ENCODE measurements around the gene USP3. TPM values are rescaled to one million over a fixed set of nuclear protein-coding genes. Genes with fewer than 3 reads are reported as not detected.

USP3 gene
- total and polyA plus RNA-seq, 7 donors = 9.4 to 13.6 (median 10.9) TPM

DNA sequence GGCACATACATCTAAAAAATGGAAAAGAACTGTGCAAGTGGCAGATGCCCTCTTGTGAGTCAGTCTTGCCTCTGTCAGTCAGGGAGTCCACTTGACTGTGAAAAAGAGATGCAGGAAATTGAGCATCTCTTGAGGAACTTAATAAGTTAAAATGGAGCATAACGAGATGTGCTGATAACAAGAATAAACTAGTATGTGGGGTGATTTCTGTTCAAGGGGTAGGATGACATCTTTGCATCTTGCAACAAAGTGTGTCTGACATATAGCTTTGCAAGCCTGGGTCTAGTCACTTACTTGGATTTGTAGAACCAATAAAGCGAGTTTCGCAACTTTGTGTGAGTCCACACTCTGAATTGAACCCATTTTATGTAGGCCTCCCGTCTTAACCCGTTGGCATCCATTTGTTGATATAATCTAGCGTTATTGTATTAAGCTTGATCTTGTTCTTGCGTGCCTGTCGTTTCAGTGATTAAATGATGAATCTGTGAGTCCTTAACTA is 2.2 kb downstream of the USP3 start:
- ATAC-seq (no peak), DNase-seq (no peak)
- 62 to 80% (median 67%) methylated on average over 8 of the region's 8 CpGs for WGBS, 3 donors
- H3K9me3 ChIP-seq = no peaks in the 10 kb centered on the region
- no peak overlapping the region for H3K27ac ChIP-seq
- TF ChIP-seq, protein P1, sequence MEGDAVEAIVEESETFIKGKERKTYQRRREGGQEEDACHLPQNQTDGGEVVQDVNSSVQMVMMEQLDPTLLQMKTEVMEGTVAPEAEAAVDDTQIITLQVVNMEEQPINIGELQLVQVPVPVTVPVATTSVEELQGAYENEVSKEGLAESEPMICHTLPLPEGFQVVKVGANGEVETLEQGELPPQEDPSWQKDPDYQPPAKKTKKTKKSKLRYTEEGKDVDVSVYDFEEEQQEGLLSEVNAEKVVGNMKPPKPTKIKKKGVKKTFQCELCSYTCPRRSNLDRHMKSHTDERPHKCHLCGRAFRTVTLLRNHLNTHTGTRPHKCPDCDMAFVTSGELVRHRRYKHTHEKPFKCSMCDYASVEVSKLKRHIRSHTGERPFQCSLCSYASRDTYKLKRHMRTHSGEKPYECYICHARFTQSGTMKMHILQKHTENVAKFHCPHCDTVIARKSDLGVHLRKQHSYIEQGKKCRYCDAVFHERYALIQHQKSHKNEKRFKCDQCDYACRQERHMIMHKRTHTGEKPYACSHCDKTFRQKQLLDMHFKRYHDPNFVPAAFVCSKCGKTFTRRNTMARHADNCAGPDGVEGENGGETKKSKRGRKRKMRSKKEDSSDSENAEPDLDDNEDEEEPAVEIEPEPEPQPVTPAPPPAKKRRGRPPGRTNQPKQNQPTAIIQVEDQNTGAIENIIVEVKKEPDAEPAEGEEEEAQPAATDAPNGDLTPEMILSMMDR (IDR thresholded peaks at IDR 0.05) = no peak
- H3K4me1 ChIP-seq = peaks cover 56% of the 10 kb centered on the region
- intact Hi-C loops (cut with DNase I) = loop anchor here in 1 of 2 donors (5.0 kb wide), 1 partner anchor 91 kb away; the partner anchor contains the start of gene FBXL22
- no peaks in the 10 kb centered on the region for H3K36me3 ChIP-seq (ENCODE audit: insufficient read depth in 1 of 2, low read depth in 1 of 2)
- no peaks in the 10 kb centered on the region for H3K27me3 ChIP-seq (ENCODE audit: insufficient read depth in 3 of 3, low read length in 2 of 3)
- H3K4me3 ChIP-seq = peak overlapping the region; percentile 82

DNA sequence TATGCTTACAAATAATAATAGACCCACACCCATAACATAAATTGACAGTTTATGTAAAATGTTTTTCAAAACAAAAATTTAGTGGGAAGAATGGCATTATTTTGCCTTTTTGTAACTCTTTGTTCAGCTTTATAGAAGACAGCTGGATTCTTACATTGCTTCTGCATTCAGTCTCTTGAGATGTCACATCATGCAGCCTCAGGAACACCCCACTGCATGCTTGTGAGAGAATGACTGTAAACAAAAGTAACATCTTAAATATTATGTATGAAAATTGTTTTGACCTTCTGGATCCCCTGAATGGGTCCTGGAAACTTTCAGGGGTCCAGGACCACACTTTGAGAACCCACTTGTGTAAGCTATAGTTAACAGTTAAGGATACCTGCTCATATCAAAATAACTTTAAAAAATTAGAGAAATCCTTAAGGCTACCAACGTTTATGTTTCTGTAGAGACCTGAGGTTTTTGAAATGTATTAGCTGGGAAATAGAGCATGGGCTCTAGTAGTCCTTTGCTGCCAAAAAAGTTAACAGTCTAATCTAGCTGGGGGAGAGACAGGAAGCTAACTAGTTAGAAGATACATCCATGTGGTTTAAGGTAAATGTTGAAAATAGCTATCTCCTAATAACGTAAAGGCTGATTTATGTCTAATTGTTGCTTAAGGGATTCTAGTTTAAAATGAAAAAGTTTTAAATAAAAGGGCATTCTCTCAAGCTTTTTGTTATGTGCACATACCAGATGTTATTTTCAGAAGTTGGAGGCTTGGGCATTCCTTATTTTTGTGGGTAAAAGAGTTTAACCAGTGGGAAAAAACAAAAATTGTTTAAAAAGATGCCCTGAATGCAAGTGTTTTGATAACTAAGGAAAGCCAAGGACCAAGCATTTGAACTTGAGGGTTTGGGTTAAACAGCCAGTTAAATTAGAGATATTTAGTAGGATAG is 3.8 kb downstream of the USP3 start:
- peaks cover 54% of the 10 kb centered on the region for H3K4me1 ChIP-seq
- intact Hi-C loops (cut with DNase I) = loop anchor here in 1 of 2 donors (5.0 kb wide), 1 partner anchor 89 kb away; the partner anchor contains the start of gene FBXL22
- TF ChIP-seq, protein P1 (IDR thresholded peaks at IDR 0.05) = no peak
- no peaks in the 10 kb centered on the region for H3K36me3 ChIP-seq (ENCODE audit: insufficient read depth in 1 of 2, low read depth in 1 of 2)
- no peak overlapping the region for H3K4me3 ChIP-seq
- no peak for DNase-seq
- no peak overlapping the region for H3K27ac ChIP-seq
- no peaks in the 10 kb centered on the region for H3K27me3 ChIP-seq (ENCODE audit: insufficient read depth in 3 of 3, low read length in 2 of 3)
- no peaks in the 10 kb centered on the region for H3K9me3 ChIP-seq
- WGBS, 3 donors = 33 to 54% (median 43%) methylated on average over 2 of the region's 2 CpGs
- ATAC-seq = no peak

DNA sequence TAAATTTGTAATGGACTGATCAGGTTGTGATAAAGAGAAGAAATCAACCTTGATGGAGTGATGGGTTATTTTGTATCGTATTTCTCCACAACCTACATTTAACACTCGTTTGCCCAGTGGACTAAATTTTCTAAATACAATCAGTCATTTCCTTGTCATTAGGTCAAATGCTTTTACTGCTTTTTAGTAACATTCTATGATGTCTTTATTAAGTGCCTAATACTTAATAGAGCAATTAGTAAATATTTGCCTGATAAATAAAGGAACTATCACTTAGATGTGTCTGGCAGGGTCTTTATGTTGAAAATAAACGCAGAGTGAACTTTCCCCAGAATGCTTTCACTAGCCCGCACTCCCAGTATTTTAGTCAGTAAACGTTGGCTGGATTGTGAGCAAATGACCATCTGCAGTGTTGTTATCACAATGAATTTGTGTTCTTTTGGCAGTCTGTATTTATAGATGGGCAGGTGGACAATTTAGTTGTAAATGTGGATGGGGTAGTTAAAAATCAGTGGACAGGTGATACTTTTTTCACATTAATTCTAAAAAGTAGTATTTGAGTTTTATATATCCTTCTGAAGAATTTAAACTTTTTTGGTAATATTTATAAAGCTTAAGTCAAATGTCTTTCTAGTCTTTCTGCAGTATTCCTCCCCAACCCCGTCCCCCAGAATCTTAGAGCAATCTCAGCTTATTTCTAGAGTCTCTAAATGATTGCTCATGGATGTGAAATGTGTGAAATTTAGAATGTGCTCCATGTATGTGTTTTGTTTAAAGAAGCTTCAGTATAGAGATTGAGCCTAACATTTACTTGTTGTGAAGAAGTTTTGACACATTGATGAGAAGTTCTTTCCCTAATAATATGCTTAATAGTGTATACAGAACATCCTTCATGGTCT is 4.9 kb downstream of the USP3 start:
- intact Hi-C loops (cut with DNase I) = loop anchor here in 1 of 2 donors (5.0 kb wide), 1 partner anchor 88 kb away; the partner anchor contains the start of gene FBXL22
- WGBS, 3 donors = 58 to 72% (median 67%) methylated on average over 6 of the region's 6 CpGs
- H3K27me3 ChIP-seq (ENCODE audit: insufficient read depth in 3 of 3, low read length in 2 of 3) = no peaks in the 10 kb centered on the region
- H3K4me1 ChIP-seq = peaks cover 64% of the 10 kb centered on the region
- H3K4me3 ChIP-seq = no peak overlapping the region
- no peaks in the 10 kb centered on the region for H3K9me3 ChIP-seq
- no peaks in the 10 kb centered on the region for H3K36me3 ChIP-seq (ENCODE audit: insufficient read depth in 1 of 2, low read depth in 1 of 2)
- ATAC-seq = no peak
- TF ChIP-seq, protein P1 (IDR thresholded peaks at IDR 0.05) = no peak
- no peak overlapping the region for H3K27ac ChIP-seq
- no peak for DNase-seq

DNA sequence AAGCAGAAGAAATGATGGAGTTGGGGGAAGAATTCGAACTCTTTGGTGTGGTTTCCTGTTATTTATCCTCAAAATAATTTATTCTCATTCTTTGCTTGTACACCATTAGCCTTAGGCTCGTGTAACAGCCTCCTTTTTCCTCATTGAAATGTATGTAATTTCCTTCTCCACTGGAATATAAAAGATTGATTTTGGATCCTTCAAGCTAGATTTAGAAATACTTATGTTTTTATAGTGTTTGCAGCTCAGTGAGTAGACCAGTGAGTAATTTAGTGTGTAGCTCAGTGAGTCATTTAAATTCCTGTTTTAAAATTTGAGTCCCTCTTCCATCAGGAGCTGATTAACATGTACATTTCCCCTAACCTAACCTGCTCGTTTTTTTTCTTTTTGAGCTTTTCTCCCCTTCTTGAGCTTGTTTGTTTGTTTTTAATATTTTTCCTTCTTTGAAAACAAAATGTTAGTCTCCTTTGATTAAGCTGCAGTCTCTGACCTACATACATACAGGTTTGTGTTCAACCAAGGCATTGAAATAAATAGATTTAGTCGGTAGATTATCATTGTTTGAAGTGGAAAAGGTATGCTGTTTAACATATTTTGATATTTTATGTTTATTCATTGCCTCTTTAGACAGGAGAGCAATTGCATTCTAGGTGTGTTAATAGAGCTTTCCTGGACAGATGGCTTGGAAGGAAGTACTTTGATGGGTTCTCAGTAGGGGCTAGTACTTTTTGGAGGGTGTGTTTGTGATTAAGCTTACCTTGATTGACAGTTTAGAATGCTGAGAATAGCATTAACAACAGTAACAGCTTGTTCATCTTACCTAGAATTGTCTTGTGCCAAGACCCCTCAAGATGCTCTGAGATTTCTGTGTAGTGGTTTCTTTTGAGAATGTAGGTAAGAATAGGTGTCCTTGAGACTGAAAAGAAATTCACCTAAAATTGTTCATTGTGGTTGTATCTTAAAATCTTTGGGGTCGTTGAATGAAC is 5.9 kb downstream of the USP3 start:
- intact Hi-C loops (cut with DNase I) = loop anchor here in 1 of 2 donors (5.0 kb wide), 1 partner anchor 87 kb away; the partner anchor contains the start of gene FBXL22
- TF ChIP-seq, protein P1 (IDR thresholded peaks at IDR 0.05) = no peak
- Histone ChIP-seq H3K27ac (no peak overlapping the region), H3K27me3 (ENCODE audit: insufficient read depth in 3 of 3, low read length in 2 of 3) (no peaks in the 10 kb centered on the region), H3K36me3 (ENCODE audit: insufficient read depth in 1 of 2, low read depth in 1 of 2) (no peaks in the 10 kb centered on the region), H3K4me3 (no peak overlapping the region), H3K4me1 (peaks cover 74% of the 10 kb centered on the region), H3K9me3 (no peaks in the 10 kb centered on the region)
- DNase-seq = no peak
- WGBS, 3 donors = 47 to 59% (median 55%) methylated on average over 5 of the region's 5 CpGs
- peak in 2 of 4 donors; percentile 35 to 38 for ATAC-seq

Measured in psoas muscle (tissue), 8 donors.